GM18868 (cell line): Measurements from ENCODE around the gene ALG1.
"Not testable (repeated sequence)": the region's sequence is repeated elsewhere in the genome, so short reads cannot be mapped to it uniquely, and the experiment has no call there.

Experiments used
- ATAC-seq: cut with Tn5 transposase; IDR thresholded peaks from one replicate; pipeline ENCODE4 v1.9.1; 2021; ENCODE audit warnings: mild to moderate bottlenecking, moderate library complexity; ENCODE audit not compliant: unreplicated experiment

The ALG1 gene

DNA sequence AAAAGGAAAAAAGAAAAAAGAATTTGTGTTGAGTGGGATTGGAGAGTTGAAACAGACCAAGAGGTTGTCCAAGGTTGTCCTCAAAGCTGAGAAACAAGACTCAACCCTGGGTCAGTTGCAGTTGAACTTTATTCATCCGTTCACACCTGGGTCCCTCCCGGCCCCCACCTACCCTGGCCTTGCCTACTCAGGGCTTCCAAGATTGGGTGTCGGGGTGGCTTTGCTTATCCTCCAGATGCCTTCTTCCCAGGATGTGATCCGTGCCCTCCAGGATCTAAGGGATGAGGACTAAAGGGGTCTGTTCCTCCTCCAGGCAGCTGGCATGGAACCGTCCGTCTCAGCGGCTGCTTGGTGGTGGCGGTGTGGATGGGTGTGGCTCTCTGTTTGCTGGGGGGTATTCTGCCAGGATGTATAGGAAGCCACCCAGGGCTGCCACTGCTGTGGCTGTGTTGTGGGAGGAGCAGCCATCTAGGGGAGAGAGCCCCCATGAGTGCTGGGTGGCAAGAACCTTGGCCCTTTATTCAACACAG lies 27.6 kb upstream of the ALG1 start:
- ATAC-seq = no peak

DNA sequence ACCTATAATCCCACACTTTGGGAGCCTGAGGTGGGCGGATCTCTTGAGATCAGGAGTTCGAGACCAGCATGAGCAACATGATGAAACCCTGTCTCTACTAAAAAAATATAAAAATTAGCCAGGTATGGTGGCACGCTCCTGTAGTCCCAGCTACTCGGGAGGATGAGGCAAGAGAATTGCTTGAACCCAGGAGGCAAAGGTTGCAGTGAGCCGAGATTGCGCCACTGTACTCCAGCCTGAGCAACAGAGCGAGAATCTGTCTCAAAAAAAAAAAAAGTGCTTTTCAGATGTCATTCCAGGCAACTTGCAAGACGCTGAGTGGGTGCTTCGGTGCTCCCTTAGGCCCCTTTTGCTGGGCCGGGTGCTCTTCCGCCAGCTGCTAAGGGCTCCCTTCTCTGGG lies 27.1 kb upstream of the ALG1 start:
- not testable (repeated sequence) for ATAC-seq

DNA sequence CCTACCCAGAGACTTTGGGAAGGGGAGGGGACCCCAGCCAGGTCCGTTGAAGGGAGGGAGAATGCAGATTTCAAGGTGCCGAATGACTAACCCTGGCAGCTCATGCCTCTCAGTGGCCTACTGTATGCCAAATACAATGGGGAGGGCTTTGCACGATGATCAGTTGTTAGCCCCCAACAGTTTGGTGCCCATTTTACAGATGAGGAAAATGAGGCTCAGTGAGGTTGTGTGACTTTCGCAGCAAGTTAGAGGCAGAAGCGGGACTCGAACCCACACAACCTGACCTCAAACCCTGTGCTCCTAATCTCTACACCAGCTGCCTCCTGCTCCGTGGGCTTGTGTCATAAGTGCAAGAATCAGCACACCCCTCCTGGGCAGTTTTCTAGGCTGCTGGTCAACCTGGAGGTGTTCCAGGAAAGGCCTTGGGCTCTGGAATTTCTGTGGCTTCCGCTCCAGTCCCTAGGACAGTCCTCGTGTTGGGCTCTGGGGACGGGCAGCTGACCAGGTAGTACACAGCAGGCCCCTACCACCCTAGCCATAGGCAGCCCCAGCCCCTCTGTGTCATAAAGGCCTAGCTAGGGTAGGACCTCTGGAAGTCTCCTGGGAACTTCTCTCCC lies 26.0 kb upstream of the ALG1 start:
- ATAC-seq = no peak

DNA sequence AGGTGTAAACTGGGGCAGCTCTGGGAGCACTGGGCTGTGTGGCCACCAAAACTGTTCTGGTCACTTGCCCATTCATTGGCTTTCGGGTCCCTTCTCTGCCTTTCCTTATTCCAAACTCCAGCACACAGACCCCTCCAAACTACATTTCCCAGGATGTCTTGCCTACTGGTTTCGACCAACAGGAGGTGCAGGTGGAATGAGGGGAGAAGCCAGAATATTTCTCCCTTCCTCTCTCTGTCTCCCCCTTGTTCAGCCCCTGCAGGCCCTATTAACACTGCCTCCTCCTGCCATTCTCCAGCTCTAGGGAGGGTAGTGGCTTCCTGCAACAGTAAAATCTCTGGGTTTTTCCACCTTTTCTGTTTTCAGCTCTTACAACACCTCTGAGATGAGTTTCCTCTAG lies 24.7 kb upstream of the ALG1 start:
- no peak for ATAC-seq

DNA sequence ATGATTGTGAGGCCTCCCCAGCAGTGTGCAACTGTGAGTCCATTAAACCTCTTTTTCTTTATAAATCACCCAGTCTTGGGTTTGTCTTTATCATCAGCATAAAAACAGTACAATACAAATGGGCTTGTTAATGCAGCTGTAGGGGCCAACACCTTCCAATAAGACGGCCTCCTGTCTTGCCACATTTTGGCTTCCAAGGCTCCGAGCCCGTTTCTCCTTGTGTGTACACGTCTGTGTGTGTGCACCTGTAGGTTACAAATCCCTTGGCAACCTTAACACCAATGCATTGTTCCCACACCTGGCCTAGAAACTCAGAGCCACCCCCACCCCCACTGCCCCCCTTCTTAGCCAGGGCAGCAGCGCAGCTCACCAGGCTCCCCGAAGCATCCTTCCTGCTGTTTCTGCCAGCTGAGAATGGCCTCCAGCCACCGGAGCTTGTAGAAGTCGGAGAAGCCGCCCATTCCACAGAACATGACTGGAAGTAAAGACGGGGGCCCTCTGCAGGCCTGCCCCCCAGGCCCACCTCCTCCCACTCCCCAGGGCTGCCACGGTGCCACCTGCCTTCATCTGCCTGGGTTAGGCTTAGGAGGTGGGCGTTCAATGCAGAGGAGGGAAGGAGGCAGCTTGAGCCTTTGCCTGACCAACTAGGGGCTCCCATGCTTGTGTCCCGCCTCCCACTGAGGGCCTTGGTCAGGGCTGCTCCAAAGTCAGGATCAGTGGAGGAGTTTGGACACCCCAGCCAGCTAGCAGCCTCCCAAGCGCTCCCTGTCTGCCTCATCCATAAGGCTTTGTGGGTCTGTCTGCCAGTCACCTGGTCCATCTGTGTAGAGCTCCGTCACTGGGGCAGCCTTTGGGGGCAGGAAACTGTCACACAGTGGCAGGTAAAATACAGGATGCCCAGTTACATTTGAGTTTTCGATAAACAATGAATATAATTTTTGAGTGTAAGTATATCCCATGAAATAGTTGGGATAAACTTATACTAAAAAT lies 16.5 kb upstream of the ALG1 start:
- no peak for ATAC-seq

DNA sequence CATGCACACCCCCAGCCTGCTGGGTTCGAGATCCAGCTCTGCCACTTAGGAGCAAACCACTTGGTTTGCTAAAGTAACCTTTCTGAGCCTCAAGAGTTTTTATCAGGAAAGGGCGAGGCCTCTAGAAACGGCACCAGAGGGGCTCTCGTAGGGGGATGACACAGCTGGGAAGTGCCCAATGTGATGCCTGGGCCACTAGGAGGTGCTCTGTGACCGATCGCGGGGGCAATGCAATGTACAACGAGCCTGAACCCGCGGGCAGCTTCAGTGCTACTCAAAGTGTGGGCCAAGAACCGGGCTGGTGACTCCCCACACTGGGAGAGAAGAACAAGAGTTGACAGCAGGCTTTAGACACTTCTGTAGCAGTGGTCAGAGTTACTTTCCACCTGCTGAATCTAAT lies 15.3 kb upstream of the ALG1 start:
- ATAC-seq = peak; percentile 74

DNA sequence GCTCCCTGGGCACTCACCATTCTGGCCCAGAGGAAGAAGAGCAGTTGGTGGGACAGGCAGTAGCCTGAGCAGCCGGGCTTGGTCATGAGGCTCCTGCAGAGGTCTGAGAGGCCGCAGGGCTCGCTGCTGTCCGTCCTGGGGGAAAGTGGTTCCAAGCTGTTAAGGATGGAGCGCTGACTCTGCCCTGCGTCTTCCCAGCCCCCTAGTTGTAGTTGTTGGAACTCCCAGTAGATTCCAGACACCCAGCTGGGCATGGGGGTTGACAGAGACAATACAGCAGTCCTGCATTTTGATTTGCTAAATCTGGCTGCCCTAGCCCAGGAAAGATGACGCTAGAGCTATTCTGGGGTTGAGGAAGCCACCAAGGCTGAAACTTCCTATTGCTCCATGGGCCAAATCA lies 13.2 kb upstream of the ALG1 start:
- ATAC-seq = no peak

DNA sequence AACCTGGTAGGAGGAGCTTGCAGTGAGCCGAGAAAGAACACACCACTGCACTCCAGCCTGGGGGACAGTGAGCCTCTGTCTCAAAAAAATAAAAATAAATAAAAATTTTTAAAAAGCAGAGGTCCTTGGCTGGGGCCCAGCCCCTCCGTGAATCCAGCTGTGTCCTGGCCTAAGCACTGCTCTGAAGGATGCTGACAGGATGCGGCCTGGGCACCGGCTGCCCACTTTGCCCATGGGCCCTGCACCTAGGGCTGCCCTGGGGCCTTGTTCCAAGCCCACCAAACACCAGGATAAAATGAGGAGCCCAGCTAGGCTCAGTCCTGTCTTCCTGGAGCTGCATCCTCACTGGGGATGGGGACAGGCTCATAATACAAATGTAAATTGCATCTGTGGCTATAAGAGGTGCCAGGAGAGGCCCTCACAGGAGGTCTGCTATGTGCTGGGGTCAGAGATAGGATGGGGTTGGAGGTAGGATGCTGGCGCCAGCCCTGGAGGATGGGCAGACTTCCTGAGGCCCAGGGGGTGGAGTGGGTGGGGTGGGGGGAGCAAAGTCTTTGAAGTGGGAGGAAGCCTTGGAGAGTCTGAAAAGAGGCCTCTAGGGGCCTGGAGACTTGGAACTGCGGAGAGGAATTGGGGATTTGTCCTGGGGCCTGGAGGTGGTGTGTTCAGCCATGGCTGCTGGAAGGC lies 12.1 kb upstream of the ALG1 start:
- ATAC-seq = no peak

DNA sequence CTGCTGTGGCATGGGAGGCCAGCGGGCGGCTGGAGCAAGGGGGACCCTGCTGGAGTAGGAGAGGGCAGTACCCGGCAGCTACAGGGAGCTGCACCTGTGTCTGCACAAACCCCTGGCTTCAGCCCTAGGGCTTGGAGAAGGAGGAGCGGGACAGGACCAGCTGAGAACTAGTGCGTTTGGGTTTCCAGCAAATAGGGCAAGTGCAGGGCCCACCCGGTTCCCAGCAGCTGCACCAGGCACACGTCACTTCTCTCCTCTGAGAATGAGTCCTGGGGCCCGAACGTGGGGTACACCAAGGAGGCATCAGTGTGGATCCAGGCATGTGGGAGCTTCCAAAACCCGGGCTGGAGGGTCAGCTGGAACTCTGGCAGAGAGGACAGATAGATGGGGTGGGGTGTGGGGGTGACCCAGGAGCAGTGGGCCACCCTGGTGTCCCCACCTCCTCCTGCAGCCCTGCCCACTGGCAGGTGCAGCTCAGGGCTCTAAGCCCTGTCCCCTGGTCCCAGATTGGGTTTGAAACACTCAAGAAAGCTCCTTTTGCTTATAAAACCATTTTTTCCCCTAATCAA lies 11.5 kb upstream of the ALG1 start:
- ATAC-seq = no peak

DNA sequence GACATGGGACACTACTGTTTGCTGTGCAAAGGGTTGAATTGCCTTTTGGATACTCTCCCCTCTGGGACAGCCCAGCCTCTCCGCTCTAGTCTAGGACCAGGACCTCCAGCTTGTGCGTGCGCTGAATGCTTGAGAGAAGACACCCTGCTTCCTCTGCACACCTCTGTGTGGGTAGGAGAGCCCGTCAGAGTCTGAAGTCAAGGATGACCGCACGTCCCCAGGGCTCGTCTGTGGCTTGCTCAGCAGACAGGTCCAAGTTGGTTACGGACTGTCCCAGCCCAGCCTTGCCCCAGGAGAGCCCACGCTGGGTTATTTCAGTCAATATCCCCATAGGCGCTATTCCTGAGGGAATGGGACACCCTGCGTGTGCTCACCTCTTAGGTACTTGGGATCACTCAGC lies 9.6 kb upstream of the ALG1 start:
- no peak for ATAC-seq

DNA sequence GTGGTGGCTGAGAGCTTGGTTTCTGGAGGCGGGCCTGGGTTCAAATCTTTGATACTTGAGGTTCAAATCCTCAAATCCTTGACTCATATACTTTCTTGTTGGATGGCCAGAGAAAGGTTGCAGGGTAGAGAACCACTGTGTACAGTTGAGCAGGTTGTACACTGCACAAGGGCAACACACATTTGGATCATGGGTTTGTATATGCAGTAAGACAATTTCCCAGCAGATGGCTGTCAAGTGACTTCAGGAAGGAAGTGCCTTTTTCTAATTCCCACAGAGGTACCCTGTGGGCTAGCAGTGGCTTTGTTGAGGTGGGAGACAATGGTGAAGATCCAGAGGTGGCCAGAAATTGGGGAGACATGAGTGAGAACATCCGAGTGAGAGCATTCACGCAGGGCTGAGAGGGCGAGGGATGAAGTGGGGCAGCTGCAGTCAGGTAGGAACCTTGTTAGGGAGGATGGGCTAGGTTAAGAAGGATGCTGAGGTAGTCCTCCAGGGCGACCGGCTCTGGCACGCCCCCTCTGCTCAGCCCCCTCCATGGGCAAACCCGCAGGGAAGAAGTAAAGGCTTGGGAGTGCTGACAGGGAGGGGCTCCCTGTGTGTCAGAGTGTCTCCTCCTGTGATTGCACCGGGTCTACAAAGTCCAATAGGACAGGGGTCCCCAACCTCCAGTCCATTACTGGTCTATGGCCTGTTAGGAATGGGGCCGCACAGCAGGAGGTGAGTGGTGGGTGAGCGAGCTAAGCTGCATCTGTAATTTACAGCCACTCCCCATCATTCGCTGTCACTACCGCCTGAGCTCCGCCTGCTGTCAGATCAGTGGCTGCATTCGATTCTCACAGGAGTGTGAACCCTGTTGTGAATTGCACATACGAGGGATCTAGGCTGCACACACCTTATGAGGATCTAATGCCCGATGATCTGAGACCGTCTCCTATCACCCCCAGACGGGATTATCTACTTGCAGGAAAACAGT lies 8.6 kb upstream of the ALG1 start:
- no peak for ATAC-seq

DNA sequence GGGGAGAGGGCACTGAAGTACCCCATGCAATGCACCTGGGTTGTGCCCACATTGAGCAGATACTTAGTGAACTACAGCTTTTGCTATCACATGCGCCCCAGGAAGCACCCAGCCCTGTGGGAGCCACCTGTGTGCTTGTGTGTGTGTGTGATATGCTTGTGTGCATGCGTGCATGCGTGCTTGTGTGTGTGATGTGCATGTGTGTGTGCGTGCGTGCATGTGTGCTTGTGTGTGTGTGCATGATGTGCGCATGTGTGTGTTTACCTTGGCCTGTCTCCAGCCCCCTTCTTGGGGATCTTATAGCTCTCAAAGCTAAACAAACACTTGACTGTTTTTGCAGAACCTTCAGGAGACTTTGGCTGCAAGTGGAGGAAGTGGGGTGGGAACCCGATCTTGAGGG lies 6.7 kb upstream of the ALG1 start:
- ATAC-seq = no peak

DNA sequence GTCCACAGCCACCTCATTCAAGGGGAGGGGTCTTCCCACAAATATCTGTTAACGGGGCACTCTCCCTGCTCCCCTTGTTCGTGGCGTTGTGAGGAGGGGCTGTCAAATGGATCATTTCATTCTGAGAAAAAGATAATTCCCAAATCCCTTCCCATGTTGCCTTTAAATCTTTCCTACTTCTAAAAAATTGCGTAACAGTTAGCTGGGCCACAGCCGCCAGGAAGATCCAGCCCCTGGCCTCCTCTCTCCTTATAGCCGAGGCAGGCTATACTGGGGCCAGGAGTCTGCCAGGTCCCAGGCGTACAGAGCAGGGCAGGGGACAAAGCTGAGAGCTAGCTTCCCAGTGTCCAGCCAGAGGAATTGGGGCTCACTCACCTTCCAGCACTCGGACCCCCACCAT lies 6.3 kb upstream of the ALG1 start:
- ATAC-seq = no peak

DNA sequence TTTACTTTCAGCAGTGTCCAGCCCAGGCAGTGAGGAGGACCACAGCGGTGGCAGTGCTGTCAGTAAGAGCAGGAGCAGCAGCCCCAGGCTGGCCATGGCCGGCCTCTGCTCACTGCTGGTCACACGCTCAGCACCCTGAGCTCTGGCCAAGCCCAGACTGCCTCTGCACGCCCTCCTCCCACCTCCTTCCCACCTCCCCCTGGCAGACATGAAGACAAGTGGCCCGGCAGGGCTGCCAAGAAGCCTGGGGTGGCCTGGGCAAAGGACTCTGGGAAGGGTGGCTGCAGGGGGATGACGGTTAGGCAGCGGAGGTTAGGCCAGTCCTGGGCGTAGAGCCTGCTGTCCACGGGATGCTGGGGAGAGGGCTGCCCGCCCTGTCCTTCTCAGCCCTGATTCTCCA lies 5.8 kb upstream of the ALG1 start, which contains the start of gene C16orf89:
TSS of gene C16orf89 (minus strand) at position 144 of the 400 bp plus-strand sequence. CDS start at position 96, 48 bp downstream.
- no peak for ATAC-seq

DNA sequence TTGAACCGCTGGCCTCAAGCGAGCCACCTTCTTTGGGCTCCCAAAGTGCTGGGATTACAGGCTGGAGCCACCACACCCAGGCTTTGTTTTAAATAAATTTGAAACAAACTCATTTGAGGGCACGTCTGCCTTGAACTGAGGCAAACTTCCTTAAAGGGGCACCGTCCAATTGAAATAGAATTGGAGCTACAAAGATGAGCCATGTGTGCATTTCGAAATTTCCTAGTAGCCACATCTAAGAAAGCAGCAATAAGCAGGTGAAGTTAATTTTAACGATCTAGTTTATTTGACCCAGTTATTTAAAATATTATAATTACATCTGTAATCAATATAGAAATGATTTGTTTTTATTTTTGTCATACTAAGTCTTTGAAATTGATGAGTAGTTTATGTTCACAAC lies 5.1 kb upstream of the ALG1 start:
- ATAC-seq = no peak

DNA sequence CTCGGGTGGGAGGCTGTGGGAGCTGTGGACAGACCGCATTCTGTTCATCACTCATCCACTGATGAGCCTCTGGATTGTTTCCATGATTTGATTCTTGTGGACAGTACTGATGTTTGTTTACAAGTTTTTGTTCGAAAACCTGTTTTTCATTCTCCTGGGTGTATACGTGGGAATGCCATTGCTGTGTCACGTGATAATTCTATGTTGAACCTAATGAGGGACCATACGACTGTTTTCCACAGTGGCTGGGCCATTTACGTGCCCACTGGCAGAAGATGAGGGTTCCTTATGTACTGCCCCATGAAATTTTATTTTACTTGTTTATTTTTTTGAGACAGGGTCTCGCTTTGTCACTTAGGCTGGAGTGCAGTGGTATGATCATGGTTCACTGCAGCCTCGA lies 2.6 kb upstream of the ALG1 start:
- no peak for ATAC-seq

DNA sequence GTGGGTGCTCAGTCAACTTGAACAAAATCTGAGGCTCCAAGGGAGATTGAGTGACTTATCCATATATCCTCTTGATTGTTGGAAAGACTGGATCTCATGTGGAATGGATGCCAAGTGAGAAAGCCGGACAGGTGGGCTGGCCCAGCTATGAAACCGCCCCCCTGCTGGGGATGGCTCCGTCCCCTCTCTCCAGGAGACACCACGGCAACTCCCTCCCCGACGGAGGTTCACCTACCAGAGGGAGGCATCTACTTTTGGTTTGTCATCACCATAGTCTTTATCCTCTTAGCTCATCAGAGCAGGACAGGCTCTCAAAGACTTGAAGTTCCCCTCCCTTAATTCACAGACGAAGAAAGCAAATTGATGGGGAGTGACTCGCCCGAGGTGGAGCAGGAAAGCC lies 1.8 kb upstream of the ALG1 start:
- no peak for ATAC-seq

DNA sequence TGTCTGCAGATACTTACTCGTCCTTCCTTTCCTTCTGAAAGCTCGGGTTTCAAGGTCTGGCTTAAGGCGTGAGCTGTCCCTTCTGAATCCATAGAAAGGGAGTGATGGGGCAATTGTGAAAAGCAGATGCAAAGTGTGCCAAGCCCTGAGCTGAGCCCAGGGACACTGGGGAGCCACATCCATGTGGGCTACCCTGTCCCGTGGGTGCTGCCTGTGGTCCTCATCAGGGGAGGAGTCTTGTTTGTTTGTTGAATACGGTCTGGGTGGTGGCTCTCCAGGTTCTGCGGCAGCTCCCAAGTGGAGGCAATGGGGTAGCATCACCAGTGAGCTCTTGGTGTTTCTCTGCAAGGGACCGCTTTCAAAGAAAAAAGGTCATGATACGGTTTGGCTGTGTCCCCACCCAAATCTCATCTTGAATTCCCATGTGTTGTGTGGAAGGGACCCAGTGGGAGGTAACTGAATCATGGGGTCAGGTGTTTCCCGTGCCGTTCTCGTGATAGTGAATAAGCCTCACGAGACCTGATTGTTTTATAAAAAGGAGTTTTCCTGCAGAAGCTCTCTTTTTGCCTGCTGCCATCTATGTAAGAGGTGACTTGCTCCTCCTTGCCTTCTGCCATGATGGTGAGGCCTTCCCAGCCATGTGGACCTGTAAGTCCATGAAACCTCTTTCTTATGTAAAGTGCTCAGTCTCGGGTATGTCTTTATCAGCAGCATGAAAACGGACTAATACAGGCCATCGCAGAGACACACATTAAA lies 1.0 kb upstream of the ALG1 start:
- no peak for ATAC-seq

DNA sequence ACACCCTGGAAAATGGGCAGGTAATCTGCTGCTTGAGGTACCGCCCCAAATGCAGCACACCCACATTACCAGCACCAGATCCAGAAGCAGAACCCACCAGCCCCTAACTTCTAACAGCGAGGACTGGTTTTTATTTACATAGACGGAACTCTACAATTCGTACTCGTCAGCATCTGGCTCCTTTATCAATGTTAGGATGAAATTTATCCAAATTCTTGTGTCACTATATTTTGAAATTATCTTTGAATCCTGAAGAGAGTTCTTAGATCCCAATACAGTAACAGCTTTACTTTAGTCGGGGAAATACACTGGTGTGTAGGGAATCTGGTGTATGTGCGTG lies 332 bp upstream of the ALG1 start:
- no peak for ATAC-seq
